Astrocyte of the cerebellum (primary cell): ENCODE data around the gene NACC2.
A peak's percentile ranks its signal among the peaks of the same experiment; 100 is the strongest.

ENCODE experiments used
- DNase-seq: peaks from one replicate; pipeline ENCODE4 v3.0.0-alpha.2; 2011; ENCODE audit warnings: low read depth
- H3K4me3 ChIP-seq: 2 replicates; pipeline ENCODE4 v1.5.1; 2011; ENCODE audit warnings: mild to moderate bottlenecking, low read depth, low read length, moderate library complexity
- CTCF ChIP-seq: IDR thresholded peaks from 2 replicates; pipeline ENCODE4 v1.5.1; 2012; ENCODE audit warnings: low read length, low read depth, moderate library complexity, mild to moderate bottlenecking; ENCODE audit errors: missing control alignments
- in situ Hi-C: cut with HindIII; loops from 2 replicates; pipeline ENCODE4 v1.10.0; 2017; ENCODE audit warnings: low sequenced_read_pairs

Gene NACC2

DNA sequence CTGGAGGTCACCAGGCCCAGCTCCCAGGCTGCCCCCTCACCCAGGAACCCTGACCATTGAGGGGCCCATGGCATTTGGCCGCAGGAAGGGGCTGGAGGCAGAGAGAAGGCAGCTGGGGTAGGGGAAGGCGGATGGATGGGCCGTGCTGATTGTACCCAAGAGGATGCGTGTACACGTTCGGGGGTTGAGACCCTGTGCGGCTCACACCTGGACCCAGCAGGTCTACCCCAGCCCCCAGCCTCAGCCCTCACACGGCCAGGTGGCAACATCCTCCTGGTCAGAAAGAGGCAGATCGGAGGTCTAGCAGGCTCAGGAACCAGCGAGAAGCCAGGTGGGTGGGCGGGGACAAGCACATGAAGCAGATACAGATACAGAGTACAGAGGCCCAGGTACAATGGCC is 33.7 kb downstream of the NACC2 start:
- in situ Hi-C loops: no loop called here
- H3K4me3 ChIP-seq: no peak overlapping the region

GRCh38 chr9:136060671-136061371 is 34.3 kb downstream of the NACC2 start:
- no peak for DNase-seq
- no peak for TF ChIP-seq CTCF
- no peak overlapping the region for H3K4me3 ChIP-seq

More for the DNA sequence above, 33.7 kb downstream of the NACC2 start:
- DNase-seq: no peak
- no peak for TF ChIP-seq CTCF

DNA sequence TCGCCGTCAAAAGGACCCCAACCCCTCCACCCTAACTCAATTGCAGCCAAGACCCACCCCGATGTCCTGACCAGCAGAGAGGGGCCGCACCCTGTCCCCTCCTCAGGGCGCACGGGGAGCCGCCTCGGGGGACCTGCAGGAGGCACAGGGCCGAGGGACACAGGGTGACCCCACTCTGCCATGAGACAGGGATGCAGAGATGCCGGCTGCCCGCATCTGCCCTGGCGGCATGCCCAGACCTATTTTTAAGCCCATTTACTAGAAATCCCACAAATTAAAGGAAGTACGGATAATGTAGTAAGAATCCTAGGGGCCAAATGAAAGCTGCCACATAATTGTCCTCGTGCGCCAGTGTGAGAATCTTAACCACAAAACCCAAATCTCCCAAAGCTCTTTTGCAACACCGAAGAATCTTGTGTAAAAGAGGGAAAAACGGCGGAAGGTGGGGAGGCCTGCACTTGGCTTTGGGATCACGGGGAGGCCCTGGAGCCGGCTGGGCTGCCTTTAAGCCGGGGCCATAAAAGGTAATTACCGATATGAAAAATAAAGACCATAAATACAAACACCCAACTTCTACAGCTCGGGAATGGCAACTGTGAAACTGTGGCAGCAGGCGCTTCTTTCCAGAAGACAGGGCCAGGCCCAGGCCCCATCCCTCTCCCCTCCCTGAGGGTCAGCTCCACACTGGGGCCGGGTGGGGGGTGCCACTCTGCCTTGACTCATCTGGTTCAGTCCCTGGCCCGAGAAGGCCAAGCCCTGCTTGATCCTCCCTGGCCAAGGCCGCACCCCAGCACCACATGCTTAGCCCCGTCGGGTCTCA is 35.0 kb downstream of the NACC2 start:
- no peak for TF ChIP-seq CTCF
- in situ Hi-C loops: loop anchor here (5.0 kb wide), 1 partner anchor 77 kb away; no protein-coding TSS in a partner anchor
- peak; percentile 67 for DNase-seq
- no peak overlapping the region for H3K4me3 ChIP-seq

More at GRCh38 chr9:136060671-136061371, 34.3 kb downstream of the NACC2 start:
- in situ Hi-C loops: no loop called here

DNA sequence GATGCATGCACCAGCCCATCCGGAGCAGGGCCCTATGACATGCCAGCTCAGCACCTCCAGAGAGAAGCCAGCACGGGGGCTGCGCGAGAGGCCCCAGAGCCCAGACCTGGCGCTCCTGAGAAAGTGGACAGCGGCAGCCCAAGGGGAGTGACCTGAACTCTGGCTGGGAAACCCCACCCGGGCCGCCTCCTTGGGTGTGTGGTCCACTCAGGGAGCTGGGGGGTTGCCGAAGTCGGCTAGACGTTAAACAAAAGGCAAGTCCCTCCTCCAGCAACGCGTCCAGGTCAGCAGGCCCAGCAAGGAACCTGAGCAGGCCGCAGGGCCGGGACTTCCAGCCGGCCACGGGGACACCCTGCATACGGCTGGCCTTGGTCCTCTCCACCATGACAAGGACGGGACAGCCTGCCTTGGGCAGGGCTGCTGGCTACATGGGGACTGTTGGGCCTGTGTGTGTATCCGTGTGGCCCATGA is 35.7 kb downstream of the NACC2 start:
- H3K4me3 ChIP-seq: no peak overlapping the region
- TF ChIP-seq CTCF: no peak
- DNase-seq: no peak
- in situ Hi-C loops: loop anchor here (5.0 kb wide), 1 partner anchor 78 kb away; no protein-coding TSS in a partner anchor

DNA sequence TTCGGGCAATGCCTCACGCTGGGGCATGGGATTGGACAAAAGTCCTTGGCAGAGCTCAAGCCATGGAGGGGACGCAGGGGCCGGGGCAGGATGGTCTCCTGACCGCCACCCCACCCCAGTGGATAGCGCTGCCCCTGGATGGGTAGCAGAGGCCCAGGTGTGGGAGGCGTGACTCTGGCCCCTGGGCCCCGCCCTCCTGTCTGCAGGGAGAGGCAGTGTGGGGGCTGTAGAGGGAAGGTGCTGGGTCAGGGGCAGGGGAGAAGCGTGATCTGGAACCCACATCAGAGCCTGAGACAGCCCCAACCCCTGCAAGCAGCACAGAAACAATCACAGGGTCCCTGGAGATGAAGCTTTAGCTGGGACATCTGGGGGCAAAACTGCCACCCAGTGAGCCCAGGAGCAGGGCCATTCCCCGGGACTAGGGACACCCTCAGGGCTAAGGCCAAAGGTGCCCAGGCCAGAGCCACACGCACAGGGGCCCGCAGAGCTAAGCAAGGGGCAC is 36.2 kb downstream of the NACC2 start:
- no peak overlapping the region for H3K4me3 ChIP-seq
- in situ Hi-C loops: loop anchor here (5.0 kb wide), 1 partner anchor 78 kb away; no protein-coding TSS in a partner anchor
- no peak for DNase-seq
- no peak for TF ChIP-seq CTCF

- no peak for TF ChIP-seq CTCF
- no peak for DNase-seq
- H3K4me3 ChIP-seq: no peak overlapping the region
- in situ Hi-C loops: loop anchor here (5.0 kb wide), 1 partner anchor 79 kb away; no protein-coding TSS in a partner anchor
These were observed 37.0 kb downstream of the NACC2 start for GRCh38 chr9:136058084-136058483.
